ENCODE measurements around the gene NLGN4X. TPM values are rescaled to one million over a fixed set of nuclear protein-coding genes. Genes with fewer than 3 reads are reported as not detected.

NLGN4X gene
- total RNA-seq, 4 donors from 2014 or later, result 0.22 to 3.8 (median 1.6) TPM

DNA sequence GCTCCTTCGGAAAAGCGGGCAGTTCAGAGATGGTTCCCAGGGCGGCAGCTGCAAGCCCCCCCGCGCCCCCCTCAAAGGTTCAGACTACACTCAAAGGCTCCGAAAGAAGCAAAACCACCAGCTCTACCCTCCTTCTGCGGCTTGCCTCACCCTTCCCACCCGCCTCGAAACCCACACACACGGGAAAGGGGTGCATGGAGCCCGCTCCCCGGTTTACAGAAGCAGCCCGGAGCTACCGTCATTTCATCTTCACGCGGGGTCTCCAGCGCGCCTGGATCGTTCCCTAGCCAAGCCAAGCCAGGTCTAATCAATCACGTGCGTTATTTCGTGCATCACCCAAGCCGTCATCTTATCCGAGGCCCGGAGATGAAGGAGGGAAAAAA, 1.2 kb downstream of the NLGN4X start:
- no peak for TF ChIP-seq CTCF (IDR thresholded peaks at IDR 0.05; ENCODE audit: low read depth)

GRCh38 chrX:6226596-6227452, 1.8 kb downstream of the NLGN4X start:
- TF ChIP-seq CTCF (IDR thresholded peaks at IDR 0.05; ENCODE audit: low read depth), result no peak

DNA sequence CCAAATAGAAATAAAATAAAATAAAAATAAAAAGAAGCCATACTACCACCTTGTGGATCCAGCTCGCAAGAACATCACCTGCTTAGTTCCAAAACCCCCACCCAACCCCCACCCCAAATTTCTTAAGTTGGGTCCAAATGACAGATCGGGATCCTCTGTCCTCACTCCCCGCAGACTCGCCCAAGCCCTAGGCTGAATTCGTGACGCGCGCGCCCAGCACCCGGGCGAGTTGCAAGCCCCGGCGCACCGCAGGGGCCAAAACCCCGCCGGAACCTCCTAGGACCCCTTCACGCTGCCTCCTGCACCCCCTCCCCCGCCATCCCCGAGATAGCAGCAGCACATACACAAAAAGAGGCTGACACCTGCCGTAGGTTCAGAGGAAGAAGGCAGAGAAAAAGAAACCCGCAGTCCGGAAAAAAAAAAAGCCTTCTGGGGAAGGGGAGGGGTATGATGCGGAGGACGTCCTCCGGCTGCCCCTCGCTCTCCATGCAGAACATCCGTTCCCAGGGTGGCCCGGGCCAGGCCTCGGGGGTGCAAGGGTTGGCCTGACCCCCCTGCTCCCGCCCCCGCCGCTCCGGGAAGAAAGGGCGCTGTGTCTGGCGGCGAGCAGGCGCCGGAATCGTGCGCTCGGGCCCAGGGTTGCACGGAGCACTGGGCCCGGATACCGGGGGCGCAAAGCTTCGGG, 2.6 kb downstream of the NLGN4X start:
- TF ChIP-seq CTCF (IDR thresholded peaks at IDR 0.05; ENCODE audit: low read depth), result no peak

DNA sequence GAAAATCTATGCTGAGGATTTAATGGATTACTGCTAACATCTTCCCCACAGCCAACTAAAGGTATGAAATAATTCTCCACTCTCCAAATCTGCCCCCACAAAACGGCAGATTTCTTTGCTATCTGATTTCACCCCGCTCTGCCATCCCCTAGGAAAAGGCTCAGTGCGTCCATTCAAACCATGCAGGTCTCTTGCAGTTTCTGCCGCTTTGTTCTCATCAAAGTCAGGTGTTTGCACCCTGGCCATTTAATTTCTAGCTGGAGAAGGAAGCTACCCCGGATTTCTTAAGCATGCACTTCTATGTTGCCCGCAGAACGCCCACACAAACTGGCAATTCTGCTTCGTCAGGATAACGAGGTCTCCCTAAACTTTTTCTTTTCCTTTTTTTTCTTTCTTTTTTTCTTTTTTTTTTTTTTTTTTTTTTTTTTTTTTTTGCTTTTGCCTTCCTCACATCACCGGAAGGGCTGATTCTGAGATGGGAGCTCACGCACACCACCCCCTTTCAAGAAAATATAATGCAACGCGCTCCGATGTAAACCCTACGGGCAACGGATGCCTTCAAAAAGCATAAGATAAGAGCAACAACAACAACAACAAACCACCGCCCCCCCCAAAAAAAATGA, 3.3 kb downstream of the NLGN4X start:
- no peak for TF ChIP-seq CTCF (IDR thresholded peaks at IDR 0.05; ENCODE audit: low read depth)

GRCh38 chrX:6223516-6223915, 5.2 kb downstream of the NLGN4X start:
- no peak for TF ChIP-seq CTCF (IDR thresholded peaks at IDR 0.05; ENCODE audit: low read depth)

- no peak for TF ChIP-seq CTCF (IDR thresholded peaks at IDR 0.05; ENCODE audit: low read depth)
Observed at GRCh38 chrX:6210230-6210629, 18.4 kb downstream of the NLGN4X start.

Measured in subcutaneous adipose tissue (tissue), 4 donors.